A673 (cell line): ENCODE measurements around the gene RXRA. TPM values are rescaled to one million over a fixed set of nuclear protein-coding genes. Genes with fewer than 3 reads are reported as not detected.

ENCODE experiments used
- BruUV-seq: library from RNA; stranded (reverse); fragments of 400-500 nt; replicated peaks from 2 replicates; lab custom pipeline; 2021; lab: Mats Ljungman, UMichigan
- CTCF ChIA-PET: fragments of 300-600 bp; sonication (Branson Sonifier 250); formaldehyde crosslinking; loops from one replicate; lab custom pipeline; 2022; ENCODE audit warnings: antibody characterized with exemption; lab: Charles Lee
- POLR2A ChIA-PET: fragments of 300-600 bp; sonication (Branson Sonifier 250); formaldehyde crosslinking; loops from one replicate; lab custom pipeline; 2022; ENCODE audit warnings: antibody characterized with exemption; ENCODE audit not compliant: low non-redundant PET; lab: Charles Lee
- DNase-seq: peaks from one replicate; pipeline ENCODE4 v3.0.0-alpha.2; 2015; ENCODE audit warnings: low spot score
- H3K27ac ChIP-seq: fragments of 200-600 bp; sonication (generic); 2 replicates; pipeline ENCODE4 v1.5.1; 2016; ENCODE audit warnings: mixed run types, low read depth, mild to moderate bottlenecking, mixed read lengths, antibody characterized with exemption, low read length; ENCODE audit not compliant: poor library complexity, severe bottlenecking
- H3K27me3 ChIP-seq: fragments of 200-600 bp; sonication (generic); replicated peaks from 2 replicates; pipeline ENCODE4 v1.6.1; 2017; ENCODE audit warnings: mixed run types, low read depth, mild to moderate bottlenecking, mixed read lengths, antibody characterized with exemption, low read length; ENCODE audit not compliant: insufficient read depth, poor library complexity
- H3K36me3 ChIP-seq: fragments of 200-600 bp; sonication (generic); 2 replicates; pipeline ENCODE4 v1.6.1; 2016; ENCODE audit warnings: mixed run types, mild to moderate bottlenecking, mixed read lengths, antibody characterized with exemption, low read length; ENCODE audit not compliant: insufficient read depth, poor library complexity, severe bottlenecking
- H3K4me1 ChIP-seq: fragments of 200-600 bp; sonication (generic); 2 replicates; pipeline ENCODE4 v1.6.1; 2017; ENCODE audit warnings: mixed run types, mild to moderate bottlenecking, mixed read lengths, antibody characterized with exemption, low read length; ENCODE audit not compliant: insufficient read depth, poor library complexity, severe bottlenecking
- H3K4me3 ChIP-seq: fragments of 200-600 bp; sonication (generic); 2 replicates; pipeline ENCODE4 v1.5.1; 2016; ENCODE audit warnings: low read depth, mixed run types, mild to moderate bottlenecking, mixed read lengths, low read length; ENCODE audit not compliant: poor library complexity, severe bottlenecking
- H3K9me3 ChIP-seq: fragments of 200-600 bp; sonication (generic); 2 replicates; pipeline ENCODE4 v1.6.1; 2016; ENCODE audit warnings: mixed run types, low read depth, mild to moderate bottlenecking, mixed read lengths, antibody characterized with exemption, low read length; ENCODE audit not compliant: poor library complexity, severe bottlenecking
- CTCF ChIP-seq: fragments of 300-800, 200-600 bp; sonication (generic); conservative IDR thresholded peaks from 2 replicates; pipeline ENCODE4 v1.5.1; 2017; ENCODE audit warnings: low read depth, mild to moderate bottlenecking, antibody characterized with exemption, low read length, moderate library complexity, mixed read lengths
- EZH2 ChIP-seq: fragments of 200-600 bp; sonication (generic); IDR thresholded peaks from 2 replicates; pipeline ENCODE4 v1.6.1; 2017; ENCODE audit warnings: borderline replicate concordance, low read depth, mild to moderate bottlenecking, mixed read lengths, antibody characterized with exemption, low read length; ENCODE audit not compliant: poor library complexity, severe bottlenecking
- intact Hi-C: fragments of 100-400 bp; cut with micrococcal nuclease; formaldehyde crosslinking; loops from one replicate; pipeline ENCODE4 v1.10.0; 2022; ENCODE audit not compliant: unreplicated experiment
- total RNA-seq: library from RNA; stranded (reverse); gene quantifications from 2 replicates; pipeline ENCODE4 v1.2.3, GENCODE V29; 2021

RXRA gene
- total RNA-seq, 1 experiment from 2014 or later: 54.1 TPM

- no peaks in the 10 kb centered on the region for H3K36me3 ChIP-seq
- H3K9me3 ChIP-seq: no peaks in the 10 kb centered on the region
- H3K4me1 ChIP-seq: peaks cover 53% of the 10 kb centered on the region
- H3K27ac ChIP-seq: peak overlapping the region; percentile 82
- H3K4me3 ChIP-seq: peak overlapping the region; percentile 74
- ChIA-PET POLR2A (no interaction called here), CTCF (no interaction called here)
- no TSS peak for BruUV-seq
- H3K27me3 ChIP-seq: no peaks in the 10 kb centered on the region
- intact Hi-C loops: no loop called here
- TF ChIP-seq EZH2: no peak
- TF ChIP-seq CTCF: no peak
- DNase-seq: no peak
These were observed 708 bp downstream of the RXRA start for GRCh38 chr9:134326724-134327601.

- ChIA-PET POLR2A (no interaction called here), CTCF (no interaction called here)
- intact Hi-C loops: no loop called here
- no TSS peak for BruUV-seq
- Histone ChIP-seq H3K36me3 (no peaks in the 10 kb centered on the region), H3K4me3 (peak overlapping the region; percentile 74), H3K27ac (peak overlapping the region; percentile 82), H3K4me1 (peaks cover 52% of the 10 kb centered on the region), H3K27me3 (no peaks in the 10 kb centered on the region), H3K9me3 (no peaks in the 10 kb centered on the region)
- no peak for DNase-seq
- no peak for TF ChIP-seq EZH2
- TF ChIP-seq CTCF: no peak
These were observed 1.5 kb downstream of the RXRA start for GRCh38 chr9:134327671-134328231.

- Histone ChIP-seq H3K27me3 (no peaks in the 10 kb centered on the region), H3K27ac (peak overlapping the region; percentile 54), H3K9me3 (no peaks in the 10 kb centered on the region), H3K4me1 (peaks cover 52% of the 10 kb centered on the region), H3K4me3 (peak overlapping the region; percentile 74), H3K36me3 (no peaks in the 10 kb centered on the region)
- DNase-seq: no peak
- TSS peak; percentile 23 for BruUV-seq
- ChIA-PET CTCF (no interaction called here), POLR2A (no interaction called here)
- TF ChIP-seq EZH2: no peak
- intact Hi-C loops: no loop called here
These were observed 2.1 kb downstream of the RXRA start for GRCh38 chr9:134328341-134328840.
